Urinary bladder (tissue), 4 donors: Measurements from ENCODE around the gene MEDAG. TPM values are rescaled to one million over a fixed set of nuclear protein-coding genes. Genes with fewer than 3 reads are reported as not detected.
"Not testable (repeated sequence)": the region's sequence is repeated elsewhere in the genome, so short reads cannot be mapped to it uniquely, and the experiment has no call there.

Source experiments
- DNase-seq: peaks from one replicate; pipeline ENCODE4 v3.0.0-alpha.2; 2015; ENCODE audit errors: extremely low spot score
- H3K27ac ChIP-seq: one replicate; pipeline ENCODE4 v1.5.1; 2013; ENCODE audit warnings: low read depth, mild to moderate bottlenecking, moderate library complexity
- H3K36me3 ChIP-seq: one replicate; pipeline ENCODE4 v1.6.1; 2013; ENCODE audit warnings: mild to moderate bottlenecking, moderate library complexity; ENCODE audit not compliant: insufficient read depth
- H3K4me1 ChIP-seq: one replicate; pipeline ENCODE4 v1.6.1; 2013; ENCODE audit warnings: mild to moderate bottlenecking, moderate library complexity; ENCODE audit not compliant: insufficient read depth
- H3K4me3 ChIP-seq: one replicate; pipeline ENCODE4 v1.5.1; 2013; ENCODE audit warnings: low read depth, low read length
- WGBS: extraction: QIAGEN DNeasy Blood & Tissue Kit; methylation state at CpG from one replicate; pipeline ENCODE4 v1.1.7; 2013; 5-methylcytosine and 5-hydroxymethylcytosine counted together
- polyA plus RNA-seq: library from polyadenylated mRNA; stranded (reverse); fragments of 200-250 nt; gene quantifications from one replicate; pipeline ENCODE4 v1.2.3, GENCODE V29; 2013
- total RNA-seq: library from RNA; depleted of rRNA; stranded (reverse); fragments of >200 nt; gene quantifications from one replicate; pipeline ENCODE4 v1.2.3, GENCODE V29; 2014
- donor health status: healthy with polysubstance abuse.
- donor health status: healthy.

MEDAG gene
- total and polyA plus RNA-seq, 2 donors = 12.2 to 12.7 TPM

GRCh38 chr13:30907121-30907861 is 1.2 kb downstream of the MEDAG start:
- no peak overlapping the region for H3K4me3 ChIP-seq
- DNase-seq = no peak
- H3K36me3 ChIP-seq = no peaks in the 10 kb centered on the region
- 61% methylated on average over 10 of the region's 10 CpGs for WGBS
- H3K4me1 ChIP-seq = no peaks in the 10 kb centered on the region
- no peak overlapping the region for H3K27ac ChIP-seq

- Histone ChIP-seq H3K4me1 (no peaks in the 10 kb centered on the region), H3K36me3 (no peaks in the 10 kb centered on the region), H3K27ac (no peak overlapping the region), H3K4me3 (no peak overlapping the region)
- no peak for DNase-seq
- WGBS = 15% methylated on average over 5 of the region's 5 CpGs
These were observed 2.4 kb downstream of the MEDAG start for GRCh38 chr13:30908416-30908980.

GRCh38 chr13:30910676-30911075 is 4.6 kb downstream of the MEDAG start:
- no peak overlapping the region for H3K27ac ChIP-seq
- 98% methylated on average over 3 of the region's 3 CpGs for WGBS
- no peaks in the 10 kb centered on the region for H3K36me3 ChIP-seq
- no peaks in the 10 kb centered on the region for H3K4me1 ChIP-seq
- H3K4me3 ChIP-seq = no peak overlapping the region
- no peak for DNase-seq

- Histone ChIP-seq H3K4me3 (no peak overlapping the region), H3K27ac (no peak overlapping the region), H3K4me1 (no peaks in the 10 kb centered on the region), H3K36me3 (no peaks in the 10 kb centered on the region)
- DNase-seq = no peak
- WGBS = 52% methylated on average over 19 of the region's 19 CpGs
These were observed 9.8 kb downstream of the MEDAG start for GRCh38 chr13:30915691-30916541.

- Histone ChIP-seq H3K27ac (no peak overlapping the region), H3K4me1 (no peaks in the 10 kb centered on the region), H3K36me3 (no peaks in the 10 kb centered on the region), H3K4me3 (no peak overlapping the region)
- 91% methylated on average over 6 of the region's 6 CpGs for WGBS
- no peak for DNase-seq
These were observed 10.9 kb downstream of the MEDAG start for GRCh38 chr13:30916991-30917390.

GRCh38 chr13:30918662-30919405 is 12.8 kb downstream of the MEDAG start:
- no peaks in the 10 kb centered on the region for H3K4me1 ChIP-seq
- no peak for DNase-seq
- WGBS = 86% methylated on average over 6 of the region's 6 CpGs
- no peak overlapping the region for H3K27ac ChIP-seq
- H3K36me3 ChIP-seq = no peaks in the 10 kb centered on the region
- H3K4me3 ChIP-seq = no peak overlapping the region

- Histone ChIP-seq H3K4me1 (no peaks in the 10 kb centered on the region), H3K4me3 (no peak overlapping the region), H3K36me3 (no peaks in the 10 kb centered on the region), H3K27ac (no peak overlapping the region)
- no peak for DNase-seq
- WGBS = 87% methylated on average over 5 of the region's 5 CpGs
These were observed 14.3 kb downstream of the MEDAG start for GRCh38 chr13:30920162-30920909.

- WGBS = 95% methylated on average over 1 of the region's 1 CpG
These were observed 17.3 kb downstream of the MEDAG start for GRCh38 chr13:30923418-30923817.

GRCh38 chr13:30924721-30925120 is 18.6 kb downstream of the MEDAG start:
- WGBS = 79% methylated on average over 3 of the region's 3 CpGs
- no peak for DNase-seq
- no peak overlapping the region for H3K27ac ChIP-seq
- H3K36me3 ChIP-seq = no peaks in the 10 kb centered on the region
- H3K4me3 ChIP-seq = no peak overlapping the region
- no peaks in the 10 kb centered on the region for H3K4me1 ChIP-seq

More at GRCh38 chr13:30923418-30923817, 17.3 kb downstream of the MEDAG start:
- no peaks in the 10 kb centered on the region for H3K4me1 ChIP-seq
- H3K4me3 ChIP-seq = no peak overlapping the region
- no peak for DNase-seq
- H3K27ac ChIP-seq = no peak overlapping the region
- no peaks in the 10 kb centered on the region for H3K36me3 ChIP-seq

GRCh38 chr13:30925429-30925828 is 19.4 kb downstream of the MEDAG start:
- no peak overlapping the region for H3K27ac ChIP-seq
- H3K4me1 ChIP-seq = no peaks in the 10 kb centered on the region
- no peak overlapping the region for H3K4me3 ChIP-seq
- no peaks in the 10 kb centered on the region for H3K36me3 ChIP-seq
- DNase-seq = no peak
- WGBS = 94% methylated on average over 1 of the region's 1 CpG

GRCh38 chr13:30926781-30927180 is 20.7 kb downstream of the MEDAG start:
- no peak overlapping the region for H3K27ac ChIP-seq
- no peak for DNase-seq
- no peak overlapping the region for H3K4me3 ChIP-seq
- H3K4me1 ChIP-seq = no peaks in the 10 kb centered on the region
- WGBS = 92% methylated on average over 3 of the region's 3 CpGs
- H3K36me3 ChIP-seq = no peaks in the 10 kb centered on the region

GRCh38 chr13:30927188-30927587 is 21.1 kb downstream of the MEDAG start:
- not testable (repeated sequence) for H3K36me3 ChIP-seq, H3K4me1 ChIP-seq, H3K4me3 ChIP-seq, DNase-seq, H3K27ac ChIP-seq
- WGBS = 71% methylated on average over 3 of the region's 3 CpGs

- no peak for DNase-seq
- H3K27ac ChIP-seq = no peak overlapping the region
- H3K4me1 ChIP-seq = no peaks in the 10 kb centered on the region
- no peaks in the 10 kb centered on the region for H3K36me3 ChIP-seq
- 94% methylated on average over 1 of the region's 1 CpG for WGBS
- no peak overlapping the region for H3K4me3 ChIP-seq
These were observed 21.5 kb downstream of the MEDAG start for GRCh38 chr13:30927595-30927994.
